Activated T-cell treated with anti-CD3 and anti-CD28 coated beads, Interleukin-2, amount 50 U/mL, for 4 hours (primary cell): ENCODE data around the gene HOXA7. TPM values are rescaled to one million over a fixed set of nuclear protein-coding genes. Genes with fewer than 3 reads are reported as not detected.
A peak's percentile ranks its signal among the peaks of the same experiment; 100 is the strongest.

Experiments
- ATAC-seq, 2 donors: fragments of 200-7000 bp; cut with Tn5 transposase; one replicate each; pipeline ENCODE4 v1.10.0; 2021
- DNase-seq: peaks from one replicate; pipeline ENCODE4 v3.0.0-alpha.2; 2020
- H3K27me3 Mint-ChIP-seq: one replicate; pipeline ENCODE4 v1.8.0; 2021; ENCODE audit warnings: low read depth, mixed read lengths
- H3K36me3 Mint-ChIP-seq: one replicate; pipeline ENCODE4 v1.8.0; 2022; ENCODE audit warnings: mixed read lengths; ENCODE audit not compliant: insufficient read depth
- H3K4me1 Mint-ChIP-seq: one replicate; pipeline ENCODE4 v1.8.0; 2021; ENCODE audit warnings: low read depth, mixed read lengths
- H3K4me3 Mint-ChIP-seq: one replicate; pipeline ENCODE4 v1.8.0; 2021; ENCODE audit warnings: mild to moderate bottlenecking, moderate library complexity, mixed read lengths
- H3K9me3 Mint-ChIP-seq: one replicate; pipeline ENCODE4 v1.8.0; 2021; ENCODE audit warnings: mixed read lengths
- total RNA-seq, 3 donors: library from RNA; stranded (reverse); gene quantifications; one replicate each; pipeline ENCODE4 v1.2.1, GENCODE V29; 2021

The HOXA7 gene
- total RNA-seq = not detected

DNA sequence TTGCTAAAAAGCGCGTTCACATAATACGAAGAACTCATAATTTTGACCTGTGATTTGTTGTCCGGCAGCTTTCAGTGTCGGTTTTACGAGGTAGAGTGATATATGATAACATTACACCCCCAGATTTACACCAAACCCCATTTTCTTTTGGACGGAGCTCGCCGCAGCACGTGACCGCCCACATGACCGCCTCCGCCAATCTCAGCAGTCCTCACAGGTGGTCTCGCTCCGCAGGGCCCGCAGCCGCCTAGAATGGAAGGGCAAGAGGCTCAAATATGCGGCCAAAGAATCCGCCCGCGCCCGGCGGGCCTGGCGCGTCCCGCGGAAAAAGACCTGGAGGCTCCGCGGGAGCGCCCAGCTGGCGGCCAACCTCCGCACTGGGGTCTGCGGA lies at the start of gene HOXA7:
TSS of gene HOXA7 (minus strand) at position 168 of the 391 bp plus-strand sequence. CDS start at position 38, 130 bp downstream.
- peak within 1 kb of the TSS; percentile 46 for H3K4me3 Mint-ChIP-seq
- no peak for DNase-seq
- H3K9me3 Mint-ChIP-seq = no peaks in the 10 kb centered on the region
- ATAC-seq = no peak
- no peaks in the 10 kb centered on the region for H3K36me3 Mint-ChIP-seq
- peaks cover 44% of the 10 kb centered on the region for H3K4me1 Mint-ChIP-seq
- H3K27me3 Mint-ChIP-seq = peaks cover 86% of the 10 kb centered on the region

DNA sequence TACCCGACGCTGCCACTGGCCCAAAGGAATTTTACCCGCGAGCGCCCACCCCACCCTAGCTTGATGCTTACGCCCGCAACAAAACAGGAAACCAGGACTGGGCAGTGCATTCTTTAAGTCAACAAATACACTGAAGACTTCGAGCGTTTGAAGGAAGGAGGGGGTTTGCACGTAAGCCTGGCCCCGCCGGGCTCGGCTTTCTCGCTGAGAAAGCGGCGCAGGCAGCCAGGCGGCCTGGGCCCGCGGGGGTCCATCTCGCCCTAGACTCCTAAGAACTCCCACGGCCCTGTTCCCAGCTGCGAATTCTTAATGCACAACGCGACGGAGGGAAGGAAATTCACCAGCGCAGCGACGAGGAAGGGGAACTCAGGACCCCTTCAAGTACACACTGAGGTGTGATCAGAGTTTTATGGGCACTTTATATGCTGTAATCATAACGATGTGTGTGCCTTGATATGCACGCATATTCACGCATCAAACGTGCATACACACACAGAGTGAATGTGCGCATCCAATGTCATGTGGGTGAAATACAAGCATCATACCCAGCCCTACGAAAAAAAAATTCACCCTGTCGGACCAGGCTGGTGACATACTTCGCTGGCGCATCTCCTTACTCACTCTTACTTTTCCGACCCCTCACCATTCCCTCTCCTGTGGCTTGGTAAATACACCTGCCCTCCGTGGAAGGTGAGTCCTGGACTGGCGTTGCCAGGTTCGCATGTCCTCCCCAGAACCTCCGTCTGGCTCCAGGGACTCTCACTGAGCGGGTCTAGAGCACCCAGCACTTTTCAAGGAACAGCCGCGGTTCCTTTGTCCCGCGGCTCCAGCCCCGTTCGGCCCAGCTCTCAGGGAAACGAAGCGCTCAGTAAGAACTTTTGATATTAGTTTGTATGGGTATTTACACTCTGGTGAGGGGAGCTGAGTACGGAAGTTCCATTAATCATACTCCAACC lies 49.1 kb upstream of the HOXA7 start:
- ATAC-seq (no peak), DNase-seq (no peak)
- H3K36me3 Mint-ChIP-seq = no peaks in the 10 kb centered on the region
- peaks cover 28% of the 10 kb centered on the region for H3K4me1 Mint-ChIP-seq
- H3K27me3 Mint-ChIP-seq = peaks cover 92% of the 10 kb centered on the region
- no peaks in the 10 kb centered on the region for H3K9me3 Mint-ChIP-seq
- no peak overlapping the region for H3K4me3 Mint-ChIP-seq

GRCh38 chr7:27204851-27205322 lies 48.4 kb upstream of the HOXA7 start:
- H3K4me3 Mint-ChIP-seq = no peak overlapping the region
- DNase-seq (no peak), ATAC-seq (no peak)
- H3K36me3 Mint-ChIP-seq = no peaks in the 10 kb centered on the region
- peaks cover 27% of the 10 kb centered on the region for H3K4me1 Mint-ChIP-seq
- no peaks in the 10 kb centered on the region for H3K9me3 Mint-ChIP-seq
- H3K27me3 Mint-ChIP-seq = peaks cover 89% of the 10 kb centered on the region

- DNase-seq (no peak), ATAC-seq (no peak)
- no peaks in the 10 kb centered on the region for H3K36me3 Mint-ChIP-seq
- H3K4me1 Mint-ChIP-seq = peaks cover 28% of the 10 kb centered on the region
- no peaks in the 10 kb centered on the region for H3K9me3 Mint-ChIP-seq
- H3K27me3 Mint-ChIP-seq = peaks cover 82% of the 10 kb centered on the region
- H3K4me3 Mint-ChIP-seq = no peak overlapping the region
Observed at GRCh38 chr7:27203964-27204594, 47.6 kb upstream of the HOXA7 start.

DNA sequence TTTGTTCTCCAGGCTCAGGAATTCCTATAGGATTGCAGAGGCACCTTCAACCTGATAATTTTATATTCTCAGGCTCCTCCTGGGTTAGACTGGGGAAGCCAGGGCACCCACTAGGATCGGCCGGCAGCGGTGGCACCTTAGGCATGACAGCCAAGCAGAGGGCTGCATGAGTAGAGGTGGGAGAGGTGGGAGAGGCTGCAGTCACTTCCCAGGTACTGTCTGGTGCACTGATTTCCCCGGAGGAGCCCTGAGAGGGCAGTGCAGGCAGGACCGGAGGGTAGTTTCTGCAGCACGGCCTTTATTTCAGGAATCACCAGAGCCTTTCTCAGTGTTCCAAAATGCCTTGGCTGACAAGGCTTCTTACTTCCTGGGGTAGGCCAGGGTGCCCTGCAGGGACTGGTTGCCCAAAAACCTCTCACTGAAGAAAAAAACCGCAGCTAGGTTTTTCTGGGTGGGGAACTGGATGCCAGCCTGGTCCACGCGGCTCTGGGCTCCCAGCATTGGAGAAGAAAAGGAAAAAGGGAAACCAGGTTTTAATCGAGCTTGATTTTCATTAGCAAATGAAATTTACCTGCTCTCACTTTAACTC lies 47.0 kb upstream of the HOXA7 start:
- DNase-seq = no peak
- Mint-ChIP-seq H3K4me3 (no peak overlapping the region), H3K4me1 (peaks cover 30% of the 10 kb centered on the region), H3K9me3 (no peaks in the 10 kb centered on the region), H3K27me3 (peaks cover 82% of the 10 kb centered on the region), H3K36me3 (no peaks in the 10 kb centered on the region)
- ATAC-seq = no peak

GRCh38 chr7:27202862-27203134 lies 46.3 kb upstream of the HOXA7 start:
- Mint-ChIP-seq H3K27me3 (peaks cover 85% of the 10 kb centered on the region), H3K4me3 (no peak overlapping the region), H3K9me3 (no peaks in the 10 kb centered on the region), H3K4me1 (peaks cover 34% of the 10 kb centered on the region), H3K36me3 (no peaks in the 10 kb centered on the region)
- DNase-seq (no peak), ATAC-seq (no peak)

GRCh38 chr7:27202018-27202861 lies 45.8 kb upstream of the HOXA7 start:
- H3K4me3 Mint-ChIP-seq = no peak overlapping the region
- no peak for DNase-seq
- H3K36me3 Mint-ChIP-seq = no peaks in the 10 kb centered on the region
- H3K4me1 Mint-ChIP-seq = peaks cover 34% of the 10 kb centered on the region
- no peaks in the 10 kb centered on the region for H3K9me3 Mint-ChIP-seq
- peaks cover 85% of the 10 kb centered on the region for H3K27me3 Mint-ChIP-seq
- ATAC-seq = no peak

GRCh38 chr7:27201580-27202017 lies 45.1 kb upstream of the HOXA7 start:
- H3K36me3 Mint-ChIP-seq = no peaks in the 10 kb centered on the region
- DNase-seq = no peak
- no peaks in the 10 kb centered on the region for H3K9me3 Mint-ChIP-seq
- H3K27me3 Mint-ChIP-seq = peaks cover 84% of the 10 kb centered on the region
- no peak overlapping the region for H3K4me3 Mint-ChIP-seq
- ATAC-seq = no peak
- H3K4me1 Mint-ChIP-seq = peaks cover 34% of the 10 kb centered on the region

DNA sequence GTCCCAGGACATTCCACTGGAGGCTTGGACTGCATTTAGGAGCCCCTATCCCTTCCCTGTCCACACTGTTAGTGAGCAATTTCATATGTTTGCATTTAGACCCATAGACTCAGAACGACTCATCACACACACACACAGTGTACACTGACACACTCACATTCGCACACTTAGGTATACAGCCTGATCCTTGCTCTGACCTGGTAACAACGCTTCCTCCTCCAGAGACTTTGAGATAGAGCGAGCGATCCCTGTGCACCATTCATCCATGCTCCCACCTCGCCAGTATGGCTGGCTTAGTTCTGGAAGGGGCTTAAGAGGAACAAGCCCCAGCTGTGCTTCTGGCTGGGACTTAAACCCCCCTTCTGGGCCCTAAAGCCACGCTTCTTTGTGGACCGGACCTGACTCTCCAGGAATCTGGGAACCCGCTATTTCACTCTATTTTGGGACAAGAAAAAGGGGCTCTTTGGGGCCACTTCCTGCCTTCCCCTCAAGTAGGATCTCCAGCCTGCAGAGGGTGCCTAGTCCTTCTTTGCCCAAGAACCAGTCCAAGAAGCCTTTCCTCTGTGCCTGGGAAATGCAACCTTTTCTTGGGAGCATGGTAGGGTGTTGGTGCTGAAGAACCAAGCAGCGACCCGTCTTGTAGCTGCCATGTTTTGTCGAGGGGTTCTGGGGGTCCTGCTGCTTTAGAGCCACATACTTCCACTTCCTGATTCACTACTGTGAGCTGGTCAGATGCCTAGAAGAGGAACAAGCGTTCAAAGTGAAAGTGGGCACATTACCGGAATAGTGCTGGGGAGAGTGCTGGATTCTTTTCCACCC lies 44.5 kb upstream of the HOXA7 start:
- peaks cover 34% of the 10 kb centered on the region for H3K4me1 Mint-ChIP-seq
- peak overlapping the region; percentile 72 for H3K4me3 Mint-ChIP-seq

GRCh38 chr7:27199849-27200760 lies 43.6 kb upstream of the HOXA7 start, which contains the start of gene HOXA13:
Gene HOXA13 (minus strand): TSS chr7:27200091. CDS start chr7:27200077, 14 bp downstream.
- H3K4me1 Mint-ChIP-seq = peaks cover 29% of the 10 kb centered on the region
- DNase-seq (no peak), ATAC-seq (peak; percentile 53 to 66)
- H3K27me3 Mint-ChIP-seq = peaks cover 83% of the 10 kb centered on the region
- H3K9me3 Mint-ChIP-seq = no peaks in the 10 kb centered on the region
- H3K4me3 Mint-ChIP-seq = peak within 1 kb of the TSS; percentile 75
- H3K36me3 Mint-ChIP-seq = no peaks in the 10 kb centered on the region

More for the DNA sequence above, 44.5 kb upstream of the HOXA7 start:
- no peak for DNase-seq
- Mint-ChIP-seq H3K9me3 (no peaks in the 10 kb centered on the region), H3K36me3 (no peaks in the 10 kb centered on the region), H3K27me3 (peaks cover 84% of the 10 kb centered on the region)
- ATAC-seq = no peak

DNA sequence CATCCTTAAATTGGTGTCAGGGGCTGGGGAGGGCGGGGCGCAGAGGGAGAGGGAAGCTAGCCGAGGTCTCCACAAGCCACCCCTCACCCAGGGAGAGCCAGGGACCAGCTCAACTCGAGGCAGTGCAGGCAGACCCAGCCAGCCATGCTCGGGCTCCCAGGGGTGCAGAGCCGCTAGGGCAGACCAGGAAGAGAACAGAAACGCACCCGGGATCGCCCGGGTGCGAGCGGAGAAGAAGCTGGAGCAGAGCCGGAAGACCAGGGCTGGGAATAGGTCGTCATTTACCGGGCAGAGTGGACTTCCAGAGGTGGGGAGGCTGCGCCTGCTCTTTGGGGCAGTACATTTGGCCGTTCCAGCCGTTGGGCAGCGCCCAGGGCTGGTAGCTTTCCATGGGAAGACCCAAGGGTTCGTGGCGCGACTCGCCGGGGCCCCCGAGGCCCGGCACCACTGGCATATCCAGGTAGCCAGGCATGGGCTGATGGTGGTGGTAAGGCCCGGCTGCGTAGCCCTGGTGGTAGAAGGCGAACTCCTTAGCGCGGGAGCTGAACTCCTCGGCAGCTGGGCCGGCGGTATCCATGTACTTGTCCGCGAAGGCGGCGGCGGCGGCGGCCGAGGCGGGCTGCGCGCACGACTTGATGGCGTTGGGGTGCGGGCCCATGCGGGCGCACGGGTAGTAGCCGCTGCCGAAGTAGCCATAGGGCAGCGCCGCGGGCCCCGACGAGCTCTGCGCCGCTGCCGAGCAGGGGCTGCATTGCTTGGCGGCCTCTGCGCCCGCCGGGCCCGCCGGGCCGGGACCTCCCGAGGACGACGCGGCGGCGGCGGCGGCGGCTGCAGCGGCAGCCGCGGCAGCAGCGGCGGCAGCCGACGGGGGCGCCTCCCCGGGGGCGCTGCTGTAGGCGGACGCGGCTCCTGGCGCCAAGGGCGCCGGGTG lies 42.7 kb upstream of the HOXA7 start:
- H3K4me1 Mint-ChIP-seq = peaks cover 24% of the 10 kb centered on the region
- no peak for DNase-seq
- H3K36me3 Mint-ChIP-seq = no peaks in the 10 kb centered on the region
- H3K4me3 Mint-ChIP-seq = peak overlapping the region; percentile 64
- H3K27me3 Mint-ChIP-seq = peaks cover 84% of the 10 kb centered on the region
- no peaks in the 10 kb centered on the region for H3K9me3 Mint-ChIP-seq
- ATAC-seq = peak; percentile 17 to 34
